Stimulated activated CD4-positive, alpha-beta T cell treated with anti-CD3 and anti-CD28 coated beads, Interleukin-2, amount 100 ng/mL, for 24 hours (primary cell): ENCODE measurements around the gene WRNIP1.

Experiments used
- DNase-seq, 2 donors: peaks; one replicate each; pipeline ENCODE4 v3.0.0-alpha.2; 2020

The WRNIP1 gene

GRCh38 chr6:2810092-2810671 lies 45.0 kb downstream of the WRNIP1 start:
- no peak for DNase-seq

GRCh38 chr6:2812695-2813094 lies 47.5 kb downstream of the WRNIP1 start:
- no peak for DNase-seq

- no peak for DNase-seq
Observed at GRCh38 chr6:2816158-2816557, 51.0 kb downstream of the WRNIP1 start.

- DNase-seq: no peak
Observed at GRCh38 chr6:2817903-2818443, 52.8 kb downstream of the WRNIP1 start.

GRCh38 chr6:2818593-2818992 lies 53.4 kb downstream of the WRNIP1 start:
- no peak for DNase-seq

- no peak for DNase-seq
Observed at GRCh38 chr6:2819115-2819514, 53.9 kb downstream of the WRNIP1 start.

DNA sequence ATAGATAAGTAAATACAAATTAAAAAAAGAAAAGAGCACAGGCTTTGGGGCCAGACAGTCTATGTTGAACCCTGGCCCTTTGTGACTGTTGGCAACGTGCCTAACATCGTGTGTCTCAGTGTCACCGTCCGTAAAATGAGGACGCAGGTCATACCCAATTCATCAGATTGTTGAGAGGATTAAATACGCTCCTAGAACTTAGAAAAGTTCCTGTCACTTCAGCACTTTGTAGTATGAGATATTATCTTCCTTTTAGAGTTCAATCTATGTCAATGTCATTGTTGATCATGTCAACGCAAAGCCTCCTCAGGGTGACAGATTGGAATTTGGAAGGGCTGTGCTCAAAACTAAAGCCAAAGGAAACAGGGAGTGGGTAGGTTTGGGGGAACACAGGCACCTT lies 54.8 kb downstream of the WRNIP1 start:
- no peak for DNase-seq

- no peak for DNase-seq
Observed at GRCh38 chr6:2820415-2820814, 55.2 kb downstream of the WRNIP1 start.

- no peak for DNase-seq
Observed at GRCh38 chr6:2821554-2821953, 56.4 kb downstream of the WRNIP1 start.

DNA sequence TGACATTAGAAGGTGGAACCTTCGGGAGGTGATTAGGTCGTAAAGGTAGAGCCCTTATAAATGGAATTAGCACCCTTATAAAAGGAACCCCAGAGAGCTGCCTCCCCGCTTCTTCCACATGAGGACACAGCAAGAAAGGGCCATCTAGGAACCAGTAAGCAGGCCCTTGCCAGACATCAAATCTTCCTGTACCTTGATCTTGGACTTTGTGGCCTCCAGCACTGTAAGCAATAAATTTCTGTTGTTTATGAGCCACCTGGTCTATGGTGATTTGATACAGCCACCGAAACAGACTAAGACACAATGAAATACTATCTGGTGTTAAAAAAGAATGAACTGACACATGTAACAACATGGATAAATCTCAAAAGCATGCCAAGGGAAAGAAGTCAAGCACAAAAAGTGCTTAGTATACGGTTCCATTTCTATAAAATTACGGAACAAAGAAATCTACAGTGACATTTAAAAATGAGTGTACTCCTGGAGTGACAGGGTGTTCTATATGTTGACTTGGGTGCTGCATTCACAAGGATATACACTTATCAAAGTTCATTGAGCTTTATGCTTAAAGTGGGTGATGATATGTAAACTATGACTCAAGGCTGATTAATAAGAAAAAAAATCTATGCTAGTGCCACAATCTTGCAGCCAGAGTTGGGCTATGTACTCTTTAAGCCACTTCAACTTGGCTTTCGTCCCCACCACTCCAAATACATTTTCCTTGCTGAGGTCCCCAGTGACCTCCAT lies 58.1 kb downstream of the WRNIP1 start:
- no peak for DNase-seq

DNA sequence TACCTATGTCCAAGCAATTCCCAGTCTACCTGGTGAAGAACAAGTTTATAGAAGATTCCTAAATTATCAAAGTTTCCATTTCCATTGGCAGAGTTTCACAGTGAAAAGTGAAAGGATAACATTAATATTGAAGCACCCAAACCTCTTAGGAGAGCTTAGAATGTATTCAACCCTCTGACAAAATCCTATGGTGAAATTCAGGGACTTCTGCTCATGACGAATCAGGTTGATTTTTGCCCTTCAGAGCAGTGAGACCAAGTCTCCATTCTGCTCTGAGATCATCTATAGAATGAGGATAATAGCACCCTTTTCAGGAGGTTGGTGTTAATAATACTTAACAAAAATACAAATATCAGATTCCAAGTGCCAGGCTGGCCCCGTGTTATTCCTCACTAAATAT lies 60.9 kb downstream of the WRNIP1 start:
- DNase-seq: no peak

DNA sequence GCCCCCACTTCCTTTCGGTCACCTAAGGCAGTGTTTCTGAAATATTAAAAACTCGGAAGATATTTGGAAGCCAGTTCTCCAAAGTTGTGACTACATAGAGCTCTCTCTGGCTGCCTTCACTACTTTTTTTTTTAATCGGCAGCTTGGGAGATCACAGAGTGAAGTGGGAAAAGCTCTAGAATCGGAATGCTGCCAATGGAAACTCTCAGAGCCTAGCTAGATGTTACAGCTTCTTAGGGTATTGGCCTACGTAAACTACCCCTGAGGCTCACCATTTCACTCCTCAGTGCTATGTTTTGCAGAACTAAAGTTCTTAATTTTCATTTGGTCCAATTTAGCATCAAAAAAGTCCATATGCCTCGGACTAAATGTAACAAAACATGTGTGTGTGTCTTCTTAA lies 61.9 kb downstream of the WRNIP1 start:
- no peak for DNase-seq

GRCh38 chr6:2828629-2829028 lies 63.4 kb downstream of the WRNIP1 start:
- no peak for DNase-seq

DNA sequence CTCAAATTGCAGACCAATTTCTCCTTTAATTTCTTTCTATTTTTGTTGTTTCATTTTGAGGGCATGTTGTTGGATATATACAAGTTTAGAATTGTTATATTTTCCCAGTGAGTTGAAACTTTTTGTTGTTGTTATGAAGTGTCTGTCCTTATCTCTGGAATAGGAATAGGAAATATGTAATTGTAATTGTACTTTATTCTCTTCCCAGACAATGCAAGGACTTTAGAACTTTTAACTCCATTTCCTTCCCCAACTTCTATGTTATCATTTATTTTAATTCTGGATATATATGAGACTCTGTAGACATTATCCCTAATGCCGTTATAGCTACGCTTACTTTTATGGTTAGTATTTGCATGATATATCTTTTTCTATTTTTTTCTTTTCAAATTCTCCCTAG lies 64.1 kb downstream of the WRNIP1 start:
- no peak for DNase-seq

GRCh38 chr6:2830183-2830582 lies 65.0 kb downstream of the WRNIP1 start:
- DNase-seq: no peak

- DNase-seq: no peak
Observed at GRCh38 chr6:2831392-2831791, 66.2 kb downstream of the WRNIP1 start.

DNA sequence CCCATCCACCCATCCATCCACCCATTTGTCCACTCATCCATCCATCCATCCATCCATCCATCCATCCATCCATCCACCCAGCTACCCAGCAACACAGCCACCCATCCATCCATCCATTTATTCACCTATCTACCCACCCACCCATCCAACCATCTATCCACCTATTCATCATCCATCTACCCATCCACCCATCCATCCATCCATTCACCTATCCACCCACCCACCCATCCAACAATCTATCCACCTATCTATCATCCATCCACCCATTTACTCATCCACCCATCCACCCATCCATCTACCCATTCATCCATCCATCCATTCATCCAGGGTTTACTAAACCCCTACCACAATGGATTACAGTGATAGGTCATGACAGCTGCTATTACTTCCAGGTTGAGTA lies 69.1 kb downstream of the WRNIP1 start:
- DNase-seq: no peak
